HEK293 (cell line): ENCODE results near the gene ZFX.
A peak's percentile ranks its signal among the peaks of the same experiment; 100 is the strongest.

Source experiments
- CTCF ChIA-PET: fragments of 350-600 bp; formaldehyde crosslinking; extraction: SDS; loops from one replicate; lab custom pipeline; 2021; ENCODE audit warnings: antibody characterized with exemption; lab: Yijun Ruan, JAX
- POLR2A ChIA-PET: fragments of 300-600 bp; formaldehyde crosslinking; extraction: SDS; loops from one replicate; lab custom pipeline; 2020; ENCODE audit warnings: antibody characterized with exemption, inconsistent platforms; lab: Yijun Ruan, JAX
- H3K27ac ChIP-seq: fragments of 200-500 bp; sonication (Bioruptor generic); 2 replicates; pipeline ENCODE4 v1.5.1; 2014; ENCODE audit warnings: low read depth, low read length, control low read depth, inconsistent platforms; ENCODE audit errors: extremely low read depth
- H3K36me3 ChIP-seq, 2 experiments: fragments of 200-500 bp in 1 of 2; sonication (Bioruptor generic) in 1 of 2; 1 replicate in 1 of 2; 2 replicates in 1 of 2; pipeline ENCODE4 v1.5.1; 2014 to 2017; ENCODE audit warnings: inconsistent platforms in 2 of 2, low read length in 2 of 2; ENCODE audit not compliant: control insufficient read depth in 2 of 2, insufficient read depth in 1 of 2
- H3K4me1 ChIP-seq: fragments of 200-500 bp; sonication (Bioruptor generic); 2 replicates; pipeline ENCODE4 v1.5.1; 2014; ENCODE audit warnings: mild to moderate bottlenecking, low read length, inconsistent platforms; ENCODE audit not compliant: control insufficient read depth, insufficient read depth
- H3K4me3 ChIP-seq: 2 replicates; pipeline ENCODE4 v1.5.1; 2011; ENCODE audit warnings: low read depth, mild to moderate bottlenecking, control low read depth, low read length, moderate library complexity
- H3K9me3 ChIP-seq: fragments of 200-500 bp; sonication (Bioruptor generic); 2 replicates; pipeline ENCODE4 v1.5.1; 2014; ENCODE audit warnings: low read depth, low read length, inconsistent platforms; ENCODE audit not compliant: control insufficient read depth, insufficient read depth
- GLI2 ChIP-seq: fragments of 450-650 bp; formaldehyde crosslinking; IDR thresholded peaks from 2 replicates; pipeline ENCODE4; 2017; ENCODE audit warnings: missing biosample characterization, missing genetic modification characterization, low read depth, borderline replicate concordance
- GLIS1 ChIP-seq: fragments of 450-650 bp; formaldehyde crosslinking; IDR thresholded peaks from 2 replicates; pipeline ENCODE4 v1.5.1; 2016; ENCODE audit warnings: missing biosample characterization, missing genetic modification characterization
- GLIS2 ChIP-seq: fragments of 450-650 bp; formaldehyde crosslinking; IDR thresholded peaks from 2 replicates; pipeline ENCODE4 v1.5.1; 2016; ENCODE audit warnings: missing biosample characterization, missing genetic modification characterization
- KLF10 ChIP-seq: fragments of 450-650 bp; IDR thresholded peaks from 2 replicates; pipeline ENCODE4 v1.5.1; 2018; ENCODE audit warnings: missing biosample characterization, mild to moderate bottlenecking, missing genetic modification characterization
- KLF7 ChIP-seq: fragments of 450-650 bp; formaldehyde crosslinking; IDR thresholded peaks from 2 replicates; pipeline ENCODE4 v1.5.1; 2016; ENCODE audit warnings: missing biosample characterization, missing genetic modification characterization, borderline replicate concordance
- KLF8 ChIP-seq: fragments of 450-650 bp; formaldehyde crosslinking; IDR thresholded peaks from 2 replicates; pipeline ENCODE4 v1.5.1; 2016; ENCODE audit warnings: missing biosample characterization, missing genetic modification characterization
- PBX3 ChIP-seq: sonication (generic); formaldehyde crosslinking; IDR thresholded peaks from 2 replicates; pipeline ENCODE4 v1.8.1; 2022; ENCODE audit warnings: mild to moderate bottlenecking, moderate library complexity, missing genetic modification reagents
- SALL2 ChIP-seq: fragments of 450-650 bp; formaldehyde crosslinking; IDR thresholded peaks from 2 replicates; pipeline ENCODE4 v1.5.0; 2017; ENCODE audit warnings: missing biosample characterization, mild to moderate bottlenecking, missing genetic modification characterization, borderline replicate concordance
- YY1 ChIP-seq: fragments of 450-650 bp; formaldehyde crosslinking; IDR thresholded peaks from 2 replicates; pipeline ENCODE4 v1.5.1; 2018; ENCODE audit warnings: missing biosample characterization, missing genetic modification characterization
- ZBTB20 ChIP-seq: fragments of 450-650 bp; formaldehyde crosslinking; IDR thresholded peaks from 2 replicates; pipeline ENCODE4 v1.5.1; 2016; ENCODE audit warnings: missing biosample characterization, missing genetic modification characterization
- ZBTB26 ChIP-seq: fragments of 450-650 bp; formaldehyde crosslinking; optimal IDR thresholded peaks from 2 replicates; pipeline ENCODE3; 2016; ENCODE audit warnings: missing biosample characterization, mild to moderate bottlenecking, missing genetic modification characterization
- ZBTB8A ChIP-seq: fragments of 450-650 bp; formaldehyde crosslinking; IDR thresholded peaks from 2 replicates; pipeline ENCODE4 v1.5.1; 2016; ENCODE audit warnings: missing biosample characterization, missing genetic modification characterization
- ZFP3 ChIP-seq: fragments of 450-650 bp; formaldehyde crosslinking; IDR thresholded peaks from 2 replicates; pipeline ENCODE4 v1.5.1; 2016; ENCODE audit warnings: low read depth, missing biosample characterization, missing genetic modification characterization
- ZIC2 ChIP-seq: fragments of 450-650 bp; formaldehyde crosslinking; IDR thresholded peaks from 2 replicates; pipeline ENCODE4 v1.5.1; 2016; ENCODE audit warnings: missing biosample characterization, missing genetic modification characterization
- ZNF155 ChIP-seq: fragments of 450-650 bp; formaldehyde crosslinking; IDR thresholded peaks from 2 replicates; pipeline ENCODE4 v1.5.1; 2016; ENCODE audit warnings: missing biosample characterization, missing genetic modification characterization
- ZNF169 ChIP-seq: fragments of 450-650 bp; formaldehyde crosslinking; IDR thresholded peaks from 2 replicates; pipeline ENCODE4 v1.5.1; 2016; ENCODE audit warnings: missing biosample characterization, missing genetic modification characterization
- ZNF266 ChIP-seq: fragments of 450-650 bp; formaldehyde crosslinking; IDR thresholded peaks from 2 replicates; pipeline ENCODE4 v1.5.1; 2016; ENCODE audit warnings: missing biosample characterization, missing genetic modification characterization, low read depth
- ZNF292 ChIP-seq: fragments of 450-650 bp; formaldehyde crosslinking; IDR thresholded peaks from 2 replicates; pipeline ENCODE4 v1.5.1; 2016; ENCODE audit warnings: low read depth, missing biosample characterization, missing genetic modification characterization, borderline replicate concordance
- ZNF335 ChIP-seq: fragments of 450-650 bp; formaldehyde crosslinking; conservative IDR thresholded peaks from 2 replicates; pipeline ENCODE4 v1.5.1; 2016; ENCODE audit warnings: missing biosample characterization, missing genetic modification characterization
- ZNF366 ChIP-seq: fragments of 450-650 bp; formaldehyde crosslinking; conservative IDR thresholded peaks from 2 replicates; pipeline ENCODE4 v1.5.1; 2016; ENCODE audit warnings: missing biosample characterization, missing genetic modification characterization
- ZNF398 ChIP-seq: fragments of 450-650 bp; formaldehyde crosslinking; IDR thresholded peaks from 2 replicates; pipeline ENCODE4 v1.5.1; 2017; ENCODE audit warnings: missing biosample characterization, missing genetic modification characterization
- ZNF423 ChIP-seq: fragments of 450-650 bp; formaldehyde crosslinking; IDR thresholded peaks from 2 replicates; pipeline ENCODE4 v1.5.1; 2016; ENCODE audit warnings: missing biosample characterization, missing genetic modification characterization
- ZNF530 ChIP-seq: fragments of 450-650 bp; formaldehyde crosslinking; IDR thresholded peaks from 2 replicates; pipeline ENCODE4 v1.5.1; 2016; ENCODE audit warnings: low read depth, missing biosample characterization, missing genetic modification characterization
- ZNF560 ChIP-seq: fragments of 450-650 bp; formaldehyde crosslinking; IDR thresholded peaks from 2 replicates; pipeline ENCODE4 v1.5.1; 2017; ENCODE audit warnings: missing biosample characterization, missing genetic modification characterization, borderline replicate concordance
- ZNF585B ChIP-seq: fragments of 450-650 bp; formaldehyde crosslinking; IDR thresholded peaks from 2 replicates; pipeline ENCODE4 v1.5.1; 2016; ENCODE audit warnings: missing biosample characterization, missing genetic modification characterization
- ZNF600 ChIP-seq: fragments of 450-650 bp; formaldehyde crosslinking; IDR thresholded peaks from 2 replicates; pipeline ENCODE4 v1.5.1; 2016; ENCODE audit warnings: missing biosample characterization, missing genetic modification characterization
- ZNF629 ChIP-seq: fragments of 450-650 bp; formaldehyde crosslinking; IDR thresholded peaks from 2 replicates; pipeline ENCODE4 v1.5.1; 2017; ENCODE audit warnings: missing biosample characterization, missing genetic modification characterization
- ZNF660 ChIP-seq: fragments of 450-650 bp; IDR thresholded peaks from 2 replicates; pipeline ENCODE4 v1.5.1; 2018; ENCODE audit warnings: missing biosample characterization, mild to moderate bottlenecking, missing genetic modification characterization
- ZNF701 ChIP-seq: fragments of 450-650 bp; formaldehyde crosslinking; IDR thresholded peaks from 2 replicates; pipeline ENCODE4 v1.5.1; 2016; ENCODE audit warnings: missing biosample characterization, missing genetic modification characterization
- ZNF76 ChIP-seq: fragments of 450-650 bp; formaldehyde crosslinking; IDR thresholded peaks from 2 replicates; pipeline ENCODE4; 2016; ENCODE audit warnings: low read depth, missing biosample characterization, missing genetic modification characterization, borderline replicate concordance
- ZNF776 ChIP-seq: fragments of 450-650 bp; formaldehyde crosslinking; IDR thresholded peaks from 2 replicates; pipeline ENCODE4 v1.5.0; 2017; ENCODE audit warnings: missing biosample characterization, missing genetic modification characterization, borderline replicate concordance

ZFX gene

DNA sequence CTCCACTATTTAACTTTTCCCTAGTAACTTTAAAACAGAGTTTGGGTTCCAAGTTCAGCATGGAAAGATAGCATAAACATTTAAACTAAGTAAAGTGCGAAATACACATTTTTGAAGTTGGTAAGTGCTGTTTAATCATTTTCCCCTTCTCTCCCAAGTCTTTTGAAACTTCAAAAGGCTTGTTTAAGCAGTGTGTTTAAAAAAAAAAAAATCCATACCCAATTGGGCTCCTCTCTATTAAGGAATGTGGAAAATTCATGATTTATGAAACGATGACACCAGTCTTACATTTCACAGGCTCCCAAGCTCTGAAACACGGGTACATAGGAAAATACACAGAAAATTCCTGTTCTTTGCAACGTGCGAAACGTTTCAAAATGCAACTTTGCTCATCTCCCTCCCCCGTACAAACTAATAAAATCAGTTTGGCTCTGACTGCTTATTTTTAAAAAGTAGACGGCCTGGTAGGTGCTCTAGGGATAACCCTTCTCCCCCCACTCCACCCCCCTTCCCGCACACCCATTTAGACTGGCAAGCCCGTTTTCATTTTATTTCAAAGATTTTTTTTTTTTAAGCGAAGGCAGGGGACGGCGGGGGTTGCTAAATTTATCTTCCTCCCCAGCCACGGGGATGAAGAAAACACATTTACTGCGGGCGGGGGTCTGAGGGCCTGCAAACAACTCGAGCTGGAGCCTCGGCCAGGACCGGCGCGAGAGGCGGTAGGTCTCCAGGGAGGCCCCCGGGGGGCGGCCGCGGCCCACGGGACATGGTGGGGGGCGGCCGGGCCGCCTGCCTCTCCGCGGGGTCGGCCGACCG is 786 bp upstream of the ZFX start (continued):
- TF ChIP-seq ZNF629 (tag by site-specific recombination) (0 out of 2 replicates have a peak, but pooled peaks have one; percentile 32), ZNF169 (tag by site-specific recombination) (no peak), ZNF423 (tag by site-specific recombination) (0 out of 2 replicates have a peak, but pooled peaks have one; percentile 51), ZNF266 (tag by site-specific recombination) (no peak), ZNF530 (no peak), ZNF701 (tag by site-specific recombination) (no peak), ZNF776 (tag by site-specific recombination) (no peak), SALL2 (tag by site-specific recombination) (no peak), ZNF155 (tag by site-specific recombination) (no peak), ZNF560 (tag by site-specific recombination) (no peak), ZNF366 (tag by site-specific recombination) (no peak), GLI2 (tag by site-specific recombination) (no peak), ZNF335 (tag by site-specific recombination) (peak; percentile 89), KLF8 (no peak)

DNA sequence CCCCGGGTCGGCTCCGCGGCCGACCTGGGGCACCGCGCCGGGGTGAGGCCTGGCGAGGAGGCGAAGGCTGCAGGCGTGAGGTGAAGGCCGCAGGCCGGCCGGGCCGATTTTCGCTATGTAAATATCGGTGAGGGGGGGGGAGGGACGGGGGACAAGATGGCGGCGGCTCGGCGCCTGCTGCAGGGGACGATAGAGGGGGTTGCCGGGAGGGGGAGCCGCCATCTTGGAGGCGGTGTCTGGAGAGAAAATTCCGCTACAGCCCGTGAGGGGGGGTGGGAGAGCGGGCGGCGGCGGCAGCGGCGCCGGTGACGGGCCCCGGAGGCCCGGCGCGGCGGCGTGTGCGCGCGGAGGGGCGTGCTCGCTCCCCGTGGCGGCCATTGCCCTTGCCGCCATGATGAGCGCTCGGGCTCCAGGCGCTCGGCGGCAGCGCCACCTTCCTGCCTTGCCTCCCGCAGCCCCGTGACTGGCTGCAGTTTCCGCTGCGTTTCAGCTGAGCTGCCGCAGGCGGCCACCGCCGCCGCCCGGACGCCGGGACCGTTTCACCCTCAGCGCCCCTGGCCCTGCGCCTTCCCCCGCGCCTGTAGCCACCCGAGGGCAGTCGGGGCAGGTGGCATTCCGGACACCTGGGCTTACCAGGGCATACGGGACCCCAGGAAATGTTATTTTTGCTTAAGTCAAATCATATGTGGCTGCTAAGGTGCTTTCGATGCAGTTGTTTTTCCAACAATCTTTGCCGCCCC is 692 bp downstream of the ZFX start:
- peak overlapping the region; percentile 100 for H3K27ac ChIP-seq
- no peaks in the 10 kb centered on the region for H3K9me3 ChIP-seq
- peaks cover 57% of the 10 kb centered on the region for H3K4me1 ChIP-seq
- peaks cover 0 to 7% of the 10 kb centered on the region in 2 experiments; a peak in 1 of 3 replicates for H3K36me3 ChIP-seq
- CTCF ChIA-PET: interaction anchor here (1.5 kb wide), 1 partner anchor 68 kb away, joined by 3 read pairs; no protein-coding TSS in a partner anchor
- POLR2A ChIA-PET: interaction anchor here (0.6 to 1.8 kb wide), 4 partner anchors 10 to 96 kb away, joined by 3 to 9 read pairs (median 4); partner anchors contain the start of gene EIF2S3
- H3K4me3 ChIP-seq: peak overlapping the region; percentile 99
- TF ChIP-seq KLF7 (tag by site-specific recombination) (no peak), PBX3 (CRISPR knock-in tag) (peak; percentile 91), KLF10 (tag by site-specific recombination) (peak; percentile 31; the same call in 1 of the 2 replicates), ZNF398 (tag by site-specific recombination) (peak; percentile 64), ZBTB8A (tag by site-specific recombination) (peak; percentile 92), ZBTB20 (tag by site-specific recombination) (peak; percentile 80), YY1 (tag by site-specific recombination) (peak; percentile 81), ZNF660 (tag by site-specific recombination) (0 out of 2 replicates have a peak, but pooled peaks have one; percentile 47), ZNF600 (tag by site-specific recombination) (peak; percentile 50; the same call in 1 of the 2 replicates), ZNF585B (no peak), ZBTB26 (peak; percentile 76), ZNF292 (tag by site-specific recombination) (no peak), ZNF76 (tag by site-specific recombination) (peak; percentile 84), GLIS1 (tag by site-specific recombination) (peak; percentile 42; the same call in 1 of the 2 replicates), ZIC2 (tag by site-specific recombination) (peak; percentile 34; the same call in 1 of the 2 replicates), ZFP3 (tag by site-specific recombination) (no peak), GLIS2 (tag by site-specific recombination) (peak; percentile 82)
